Lower leg skin (tissue), 4 donors: Measurements from ENCODE around the gene HSP90B1. TPM values are rescaled to one million over a fixed set of nuclear protein-coding genes. Genes with fewer than 3 reads are reported as not detected.

Source experiments
- DNase-seq, 2 donors: peaks; one replicate each; pipeline ENCODE4 v3.0.0-alpha.2; 2019; ENCODE audit warnings: low spot score in 2 of 2
- H3K4me3 ChIP-seq: fragments of 200-600 bp; sonication (generic); 2 replicates; pipeline ENCODE4 v1.5.1; 2017; ENCODE audit warnings: mild to moderate bottlenecking, low read depth; ENCODE audit not compliant: poor library complexity, severe bottlenecking
- POLR2A ChIP-seq, 2 donors: fragments of 450-650 bp; IDR thresholded peaks; one replicate each; pipeline ENCODE4 v1.6.1; 2016 to 2017; ENCODE audit warnings: antibody characterized with exemption in 2 of 2, mild to moderate bottlenecking in 1 of 2, moderate library complexity in 1 of 2
- WGBS, 2 donors: methylation state at CpG; one replicate each; pipeline ENCODE4 v1.1.5; 2018; 5-methylcytosine and 5-hydroxymethylcytosine counted together
- intact Hi-C: fragments of 100-400 bp; cut with DNase I; formaldehyde crosslinking; loops from one replicate; pipeline ENCODE4 v1.15.0; 2023; ENCODE audit warnings: low total_unique reads
- total RNA-seq, 4 donors: library from RNA; depleted of rRNA; stranded (reverse); fragments of >200 nt; gene quantifications; one replicate each; pipeline ENCODE4 v1.1.0, GENCODE V29; 2016
- TF ChIP-seq, protein P1 (sequence below), 3 donors: fragments of 450-650 bp; IDR thresholded peaks; one replicate each; pipeline ENCODE4 v1.5.1; 2016; ENCODE audit warnings: antibody characterized with exemption in 3 of 3, mild to moderate bottlenecking in 3 of 3, moderate library complexity in 2 of 3

Gene HSP90B1
- total RNA-seq, 4 donors from 2014 or later: 98.4 to 168 (median 135) TPM

DNA sequence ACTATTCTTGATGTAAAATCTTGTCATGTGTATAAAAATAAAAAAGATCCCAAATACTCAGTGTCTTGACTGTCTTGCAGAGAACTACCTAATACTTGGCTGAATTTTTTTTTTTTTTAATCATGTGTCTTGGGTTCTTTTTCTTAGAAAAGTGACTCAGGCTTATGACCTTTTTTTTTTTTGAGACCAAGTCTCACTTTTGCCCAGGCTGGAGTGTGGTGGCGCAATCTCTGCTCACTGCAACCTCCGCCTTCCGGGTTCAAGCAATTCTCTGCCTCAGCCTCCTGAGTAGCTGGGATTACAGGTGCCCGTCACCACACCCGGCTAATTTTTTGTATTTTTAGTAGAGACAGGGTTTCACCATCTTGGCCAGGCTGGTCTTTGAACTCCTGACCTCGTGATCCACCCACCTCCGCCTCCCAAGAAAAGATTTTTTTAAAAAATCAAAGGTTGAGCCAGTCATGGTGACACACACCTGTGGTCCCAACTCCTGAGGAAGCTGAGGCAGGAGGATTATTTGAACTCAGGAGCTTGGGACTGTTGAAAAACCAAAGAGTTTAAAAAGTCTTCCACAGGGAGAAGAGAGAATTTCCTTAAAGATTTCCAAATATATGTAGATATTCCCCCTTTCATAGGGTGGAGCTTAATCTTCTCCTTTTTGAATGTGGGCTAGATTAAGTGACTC is 17.8 kb downstream of the HSP90B1 start:
- TF ChIP-seq, protein P1, sequence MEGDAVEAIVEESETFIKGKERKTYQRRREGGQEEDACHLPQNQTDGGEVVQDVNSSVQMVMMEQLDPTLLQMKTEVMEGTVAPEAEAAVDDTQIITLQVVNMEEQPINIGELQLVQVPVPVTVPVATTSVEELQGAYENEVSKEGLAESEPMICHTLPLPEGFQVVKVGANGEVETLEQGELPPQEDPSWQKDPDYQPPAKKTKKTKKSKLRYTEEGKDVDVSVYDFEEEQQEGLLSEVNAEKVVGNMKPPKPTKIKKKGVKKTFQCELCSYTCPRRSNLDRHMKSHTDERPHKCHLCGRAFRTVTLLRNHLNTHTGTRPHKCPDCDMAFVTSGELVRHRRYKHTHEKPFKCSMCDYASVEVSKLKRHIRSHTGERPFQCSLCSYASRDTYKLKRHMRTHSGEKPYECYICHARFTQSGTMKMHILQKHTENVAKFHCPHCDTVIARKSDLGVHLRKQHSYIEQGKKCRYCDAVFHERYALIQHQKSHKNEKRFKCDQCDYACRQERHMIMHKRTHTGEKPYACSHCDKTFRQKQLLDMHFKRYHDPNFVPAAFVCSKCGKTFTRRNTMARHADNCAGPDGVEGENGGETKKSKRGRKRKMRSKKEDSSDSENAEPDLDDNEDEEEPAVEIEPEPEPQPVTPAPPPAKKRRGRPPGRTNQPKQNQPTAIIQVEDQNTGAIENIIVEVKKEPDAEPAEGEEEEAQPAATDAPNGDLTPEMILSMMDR (IDR thresholded peaks at IDR 0.05): no peak
- TF ChIP-seq POLR2A (IDR thresholded peaks at IDR 0.05): no peak
- intact Hi-C loops: no loop called here
- WGBS, 2 donors: 87 to 95% methylated on average over 7 of the region's 7 CpGs
- no peak overlapping the region for H3K4me3 ChIP-seq
- no peak for DNase-seq

DNA sequence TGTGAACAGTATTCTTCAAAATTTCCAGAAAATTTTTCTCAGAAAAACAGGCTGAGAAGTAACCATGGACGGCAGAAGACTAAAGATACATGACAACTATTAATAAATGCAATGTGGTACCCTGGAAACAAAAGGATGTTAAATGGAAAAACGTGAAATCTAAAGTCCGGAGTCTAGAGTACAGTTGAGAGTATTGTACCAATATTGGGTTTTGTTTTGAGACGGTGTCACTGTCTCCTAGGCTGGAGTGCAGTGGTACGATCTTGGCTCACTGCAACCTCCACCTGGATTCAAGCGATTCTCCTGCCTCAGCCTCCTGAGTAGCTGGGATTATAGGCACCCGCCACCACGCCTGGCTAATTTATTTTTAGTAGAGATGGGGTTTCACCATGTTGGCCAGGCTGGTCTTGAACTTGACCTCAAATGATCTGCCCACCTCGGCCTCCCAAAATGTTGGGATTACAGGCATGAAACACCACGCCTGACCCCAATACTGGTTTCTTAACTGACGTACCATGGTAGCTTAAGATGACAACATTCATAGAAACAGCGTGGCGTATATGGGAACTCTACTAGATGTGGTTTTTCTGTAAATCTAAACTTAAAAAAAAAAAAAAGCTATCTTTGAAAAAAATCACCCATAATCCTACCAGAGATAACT is 18.7 kb downstream of the HSP90B1 start:
- no peak for DNase-seq
- 84 to 88% methylated on average over 13 of the region's 13 CpGs for WGBS, 2 donors
- TF ChIP-seq, protein P1 (IDR thresholded peaks at IDR 0.05): no peak
- TF ChIP-seq POLR2A (IDR thresholded peaks at IDR 0.05): no peak
- no peak overlapping the region for H3K4me3 ChIP-seq
- intact Hi-C loops: no loop called here

DNA sequence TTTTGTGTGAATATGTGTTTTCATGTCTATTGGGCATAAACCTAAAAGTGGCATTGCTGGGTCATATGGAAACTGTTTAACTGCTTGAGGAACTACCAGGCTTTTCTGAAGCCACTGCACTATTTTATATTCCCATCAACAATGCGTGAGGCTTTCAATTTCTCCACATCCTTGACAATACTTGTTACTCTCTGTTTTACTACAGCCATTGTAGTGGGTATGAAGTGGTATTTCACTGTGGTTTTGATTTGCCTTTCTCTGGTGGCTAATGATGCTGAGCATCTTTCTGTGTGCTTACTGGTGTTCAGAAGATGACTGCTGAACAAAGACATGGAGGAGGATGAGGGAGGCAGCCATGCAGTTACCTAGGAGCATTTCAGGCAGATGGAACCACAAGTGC is 22.3 kb downstream of the HSP90B1 start:
- intact Hi-C loops: no loop called here
- 87 to 100% methylated on average over 1 of the region's 1 CpG for WGBS, 2 donors

DNA sequence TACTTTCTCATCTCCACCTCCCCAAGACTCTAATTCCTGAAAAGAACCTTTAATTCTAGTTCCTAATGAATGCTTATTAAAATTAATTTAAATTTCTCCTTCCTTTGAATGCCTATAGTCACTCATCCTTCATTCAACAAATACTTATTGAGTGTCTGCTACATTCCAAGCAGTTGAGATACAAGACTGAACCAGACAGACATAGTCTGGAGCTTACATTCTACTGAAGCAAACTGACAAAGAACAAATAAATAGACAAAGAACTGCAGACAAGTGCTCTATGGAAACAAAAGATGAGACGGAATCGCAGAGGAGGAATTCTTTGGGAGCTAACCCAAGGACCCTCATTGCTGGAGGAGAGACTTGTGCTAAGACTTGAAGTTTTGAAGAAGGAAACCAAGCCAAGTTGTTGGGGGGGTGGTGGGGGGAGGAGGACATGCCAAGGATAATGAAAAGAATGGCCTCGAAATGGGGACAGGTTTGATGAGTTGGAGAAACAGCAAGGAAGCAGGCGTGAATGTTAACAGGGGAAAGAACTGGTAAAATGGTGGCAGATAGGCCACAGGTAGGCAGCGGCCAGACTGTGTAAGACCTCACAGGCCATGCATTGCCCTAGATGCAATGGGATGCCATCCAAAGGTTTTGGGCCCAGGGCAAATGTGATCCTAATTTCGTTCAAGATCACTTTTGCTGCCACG is 25.8 kb downstream of the HSP90B1 start:
- no peak for DNase-seq
- WGBS, 2 donors: 27 to 30% methylated on average over 7 of the region's 7 CpGs

More for the DNA sequence above, 22.3 kb downstream of the HSP90B1 start:
- H3K4me3 ChIP-seq: no peak overlapping the region
- TF ChIP-seq, protein P1 (IDR thresholded peaks at IDR 0.05): no peak
- TF ChIP-seq POLR2A (IDR thresholded peaks at IDR 0.05): no peak
- no peak for DNase-seq

DNA sequence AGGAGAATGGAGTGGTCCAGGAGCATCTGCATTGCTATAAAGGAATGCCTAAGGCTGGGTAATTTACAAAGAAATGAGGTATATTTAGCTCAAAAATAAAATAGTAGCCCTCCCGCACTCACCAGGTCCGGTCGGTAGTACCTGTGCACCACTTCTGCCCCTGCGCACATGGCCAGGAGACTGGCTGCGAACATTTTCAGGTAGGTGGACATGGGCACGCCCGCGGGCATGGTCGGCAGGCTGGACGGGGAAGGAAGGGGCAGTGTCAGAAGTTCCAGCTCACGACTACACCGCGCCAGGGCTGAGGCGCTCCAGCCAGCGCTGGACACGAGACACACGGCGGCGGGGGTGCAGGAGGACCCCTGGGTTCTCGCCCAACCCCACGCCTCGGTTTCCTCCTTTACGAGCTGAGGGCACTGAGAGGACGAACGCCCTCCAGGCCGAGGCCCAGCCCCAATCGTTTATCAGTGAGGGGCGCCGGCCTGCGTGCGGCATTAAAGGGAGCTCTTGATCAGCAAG is 26.4 kb downstream of the HSP90B1 start:
- no peak for TF ChIP-seq POLR2A (IDR thresholded peaks at IDR 0.05)
- TF ChIP-seq, protein P1 (IDR thresholded peaks at IDR 0.05): no peak
- 0 to 1% methylated on average over 18 to 23 of the region's 31 CpGs for WGBS, 2 donors
- intact Hi-C loops: no loop called here
- H3K4me3 ChIP-seq: peak overlapping the region; percentile 68
- no peak for DNase-seq

More for the DNA sequence above, 25.8 kb downstream of the HSP90B1 start:
- no peak for TF ChIP-seq POLR2A (IDR thresholded peaks at IDR 0.05)
- TF ChIP-seq, protein P1 (IDR thresholded peaks at IDR 0.05): no peak
- H3K4me3 ChIP-seq: peak overlapping the region; percentile 68
- intact Hi-C loops: no loop called here
